HUES6 (cell line): ENCODE data around the gene TULP4.

ENCODE experiments used
- H3K27ac ChIP-seq: 2 replicates; pipeline ENCODE4 v1.7.0; 2013; ENCODE audit warnings: low read depth, mild to moderate bottlenecking, low read length, inconsistent platforms
- H3K27me3 ChIP-seq: 2 replicates; pipeline ENCODE4 v1.6.1; 2013; ENCODE audit warnings: low read length; ENCODE audit not compliant: control insufficient read depth, insufficient read depth
- H3K36me3 ChIP-seq: 2 replicates; pipeline ENCODE4 v1.6.1; 2013; ENCODE audit warnings: low read length; ENCODE audit not compliant: control insufficient read depth, insufficient read depth
- H3K4me1 ChIP-seq: 2 replicates; pipeline ENCODE4 v1.6.1; 2013; ENCODE audit warnings: low read length; ENCODE audit not compliant: control insufficient read depth, insufficient read depth
- H3K4me3 ChIP-seq: 2 replicates; pipeline ENCODE4 v1.5.1; 2013; ENCODE audit warnings: low read depth, low read length
- H3K9ac ChIP-seq: one replicate; pipeline ENCODE4 v1.6.1; 2013; ENCODE audit warnings: mild to moderate bottlenecking, low read length
- H3K9me3 ChIP-seq: 2 replicates; pipeline ENCODE4 v1.6.1; 2013; ENCODE audit warnings: low read depth, low read length; ENCODE audit not compliant: control insufficient read depth, insufficient read depth

TULP4 gene

GRCh38 chr6:158311626-158312025 lies 639 bp upstream of the TULP4 start:
- peaks cover 20% of the 10 kb centered on the region for H3K9me3 ChIP-seq
- no peak overlapping the region for H3K4me3 ChIP-seq
- no peak overlapping the region for H3K9ac ChIP-seq
- peaks cover 52% of the 10 kb centered on the region for H3K36me3 ChIP-seq
- no peaks in the 10 kb centered on the region for H3K4me1 ChIP-seq
- H3K27me3 ChIP-seq: no peaks in the 10 kb centered on the region
- H3K27ac ChIP-seq: no peak overlapping the region

GRCh38 chr6:158312672-158313397 lies 570 bp downstream of the TULP4 start:
- H3K27me3 ChIP-seq: no peaks in the 10 kb centered on the region
- no peak overlapping the region for H3K4me3 ChIP-seq
- H3K27ac ChIP-seq: 0 out of 2 replicates have a peak overlapping the region, but pooled peaks have one; percentile 33
- H3K9me3 ChIP-seq: peaks cover 15% of the 10 kb centered on the region
- no peaks in the 10 kb centered on the region for H3K4me1 ChIP-seq
- no peak overlapping the region for H3K9ac ChIP-seq
- peaks cover 55% of the 10 kb centered on the region for H3K36me3 ChIP-seq

DNA sequence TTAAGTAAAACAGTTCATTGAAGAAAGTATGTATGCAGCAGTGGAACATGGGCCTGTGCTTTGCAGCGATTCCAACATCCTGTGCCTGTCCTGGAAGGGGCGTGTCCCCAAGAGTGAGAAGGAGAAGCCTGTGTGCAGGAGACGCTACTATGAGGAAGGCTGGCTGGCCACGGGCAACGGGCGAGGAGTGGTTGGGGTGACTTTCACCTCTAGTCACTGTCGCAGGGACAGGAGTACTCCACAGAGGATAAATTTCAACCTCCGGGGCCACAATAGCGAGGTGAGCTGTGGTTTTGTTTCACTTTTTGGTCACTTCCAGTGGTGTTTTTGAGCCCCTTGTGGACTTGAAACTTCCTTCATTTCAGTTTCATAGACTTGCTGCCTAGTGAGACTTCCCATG lies 1.7 kb downstream of the TULP4 start:
- peaks cover 15% of the 10 kb centered on the region for H3K9me3 ChIP-seq
- no peaks in the 10 kb centered on the region for H3K27me3 ChIP-seq
- H3K4me1 ChIP-seq: no peaks in the 10 kb centered on the region
- H3K4me3 ChIP-seq: no peak overlapping the region
- H3K27ac ChIP-seq: no peak overlapping the region
- no peak overlapping the region for H3K9ac ChIP-seq
- peaks cover 55% of the 10 kb centered on the region for H3K36me3 ChIP-seq

DNA sequence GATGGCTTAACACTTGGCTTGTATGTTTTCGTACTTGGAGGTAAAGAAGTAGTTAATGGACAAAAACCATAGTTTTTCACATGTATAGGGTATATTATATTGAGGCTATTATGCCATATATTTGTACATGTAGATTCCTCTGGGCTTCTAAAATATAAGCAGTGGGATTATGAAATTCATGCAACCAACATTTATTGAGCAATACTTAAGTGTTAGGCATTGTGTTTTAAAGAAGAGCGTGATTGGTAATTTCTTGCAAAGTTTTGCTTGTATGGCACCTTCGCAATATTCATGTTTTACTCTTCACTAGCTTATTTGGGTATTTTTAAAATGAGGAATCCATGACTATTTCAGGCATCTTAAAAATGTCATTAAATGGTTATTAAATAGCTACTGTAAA lies 2.5 kb downstream of the TULP4 start:
- Histone ChIP-seq H3K9ac (no peak overlapping the region), H3K27me3 (no peaks in the 10 kb centered on the region), H3K4me3 (no peak overlapping the region), H3K36me3 (peaks cover 55% of the 10 kb centered on the region), H3K4me1 (no peaks in the 10 kb centered on the region), H3K9me3 (peaks cover 15% of the 10 kb centered on the region), H3K27ac (no peak overlapping the region)

GRCh38 chr6:158316022-158316421 lies 3.8 kb downstream of the TULP4 start:
- Histone ChIP-seq H3K27ac (no peak overlapping the region), H3K36me3 (peaks cover 47% of the 10 kb centered on the region), H3K9ac (no peak overlapping the region), H3K9me3 (peaks cover 15% of the 10 kb centered on the region), H3K4me1 (no peaks in the 10 kb centered on the region), H3K4me3 (no peak overlapping the region), H3K27me3 (no peaks in the 10 kb centered on the region)

- Histone ChIP-seq H3K27me3 (no peaks in the 10 kb centered on the region), H3K4me3 (no peak overlapping the region), H3K9ac (no peak overlapping the region), H3K27ac (no peak overlapping the region), H3K4me1 (peaks cover 8% of the 10 kb centered on the region), H3K36me3 (no peaks in the 10 kb centered on the region), H3K9me3 (0 out of 2 replicates have a peak, but pooled peaks cover under 1% of the 10 kb centered on the region)
Observed at GRCh38 chr6:158321960-158322359, 9.7 kb downstream of the TULP4 start.

DNA sequence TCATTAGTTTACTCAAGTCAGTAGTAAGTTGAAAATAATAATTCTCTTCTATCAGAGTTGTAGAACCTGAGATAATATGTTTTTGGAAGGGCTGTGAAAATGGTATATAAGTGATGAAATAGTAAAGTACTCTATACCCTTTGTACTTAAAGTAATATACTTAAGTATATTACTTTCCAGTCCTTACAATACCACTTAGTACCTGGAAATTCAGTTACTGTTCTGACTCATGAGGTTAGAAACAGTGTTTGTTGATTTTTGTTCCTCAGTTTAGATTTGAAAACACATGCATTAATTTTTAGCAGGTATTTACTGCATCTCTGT lies 10.1 kb downstream of the TULP4 start:
- no peak overlapping the region for H3K27ac ChIP-seq

DNA sequence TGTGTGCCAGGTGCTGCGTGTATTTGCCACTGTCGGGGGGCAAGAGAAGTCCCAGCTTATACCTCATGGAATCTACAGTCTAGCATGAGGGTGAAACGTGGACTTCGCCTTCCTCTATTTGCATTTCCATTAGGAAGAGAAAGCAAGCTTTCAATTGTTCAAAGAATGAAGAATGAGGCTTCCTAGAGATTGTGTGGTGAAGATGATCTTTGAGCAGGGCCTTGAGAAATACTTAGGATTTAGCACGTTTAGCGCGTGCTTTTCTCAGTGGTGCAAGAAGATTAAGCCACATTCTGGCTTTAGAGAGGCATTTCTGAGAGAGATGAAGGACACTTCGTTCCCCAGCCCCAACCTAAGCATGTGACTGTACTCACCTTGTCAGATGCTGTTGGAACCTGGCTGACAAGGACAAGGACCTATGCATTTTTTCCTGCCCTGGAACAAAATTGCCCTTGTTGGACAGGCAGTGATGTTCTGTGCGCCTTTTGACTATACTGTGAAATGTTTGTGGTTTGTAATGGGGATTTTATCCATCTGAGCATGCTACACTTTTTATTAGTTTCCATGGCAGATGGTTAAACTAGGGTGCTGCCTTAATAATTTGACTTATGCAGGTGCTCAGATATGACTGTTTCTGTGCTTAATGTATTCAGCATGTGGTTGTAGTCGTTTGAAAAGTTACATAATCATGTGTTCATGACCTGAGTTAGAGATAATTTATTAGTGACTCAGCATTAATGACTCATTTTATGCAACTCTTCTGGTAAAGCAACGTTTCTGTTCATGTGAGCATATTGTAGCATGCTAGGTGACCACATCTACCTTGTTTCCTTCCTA lies 10.7 kb downstream of the TULP4 start:
- Histone ChIP-seq H3K27me3 (no peaks in the 10 kb centered on the region), H3K4me1 (peaks cover 8% of the 10 kb centered on the region)

More for the DNA sequence above, 10.1 kb downstream of the TULP4 start:
- Histone ChIP-seq H3K9me3 (no peaks in the 10 kb centered on the region), H3K9ac (no peak overlapping the region), H3K4me1 (peaks cover 8% of the 10 kb centered on the region), H3K4me3 (no peak overlapping the region), H3K36me3 (no peaks in the 10 kb centered on the region), H3K27me3 (no peaks in the 10 kb centered on the region)

GRCh38 chr6:158323561-158323958 lies 11.3 kb downstream of the TULP4 start:
- Histone ChIP-seq H3K9ac (no peak overlapping the region), H3K4me1 (peaks cover 13% of the 10 kb centered on the region), H3K4me3 (no peak overlapping the region), H3K36me3 (no peaks in the 10 kb centered on the region), H3K9me3 (no peaks in the 10 kb centered on the region), H3K27me3 (no peaks in the 10 kb centered on the region), H3K27ac (no peak overlapping the region)

More for the DNA sequence above, 10.7 kb downstream of the TULP4 start:
- Histone ChIP-seq H3K4me3 (no peak overlapping the region), H3K9me3 (no peaks in the 10 kb centered on the region), H3K36me3 (no peaks in the 10 kb centered on the region), H3K27ac (no peak overlapping the region), H3K9ac (no peak overlapping the region)

GRCh38 chr6:158324136-158324535 lies 11.9 kb downstream of the TULP4 start:
- no peak overlapping the region for H3K4me3 ChIP-seq
- no peaks in the 10 kb centered on the region for H3K36me3 ChIP-seq
- H3K9ac ChIP-seq: no peak overlapping the region
- H3K9me3 ChIP-seq: no peaks in the 10 kb centered on the region
- H3K4me1 ChIP-seq: peaks cover 14% of the 10 kb centered on the region
- no peaks in the 10 kb centered on the region for H3K27me3 ChIP-seq
- H3K27ac ChIP-seq: no peak overlapping the region

DNA sequence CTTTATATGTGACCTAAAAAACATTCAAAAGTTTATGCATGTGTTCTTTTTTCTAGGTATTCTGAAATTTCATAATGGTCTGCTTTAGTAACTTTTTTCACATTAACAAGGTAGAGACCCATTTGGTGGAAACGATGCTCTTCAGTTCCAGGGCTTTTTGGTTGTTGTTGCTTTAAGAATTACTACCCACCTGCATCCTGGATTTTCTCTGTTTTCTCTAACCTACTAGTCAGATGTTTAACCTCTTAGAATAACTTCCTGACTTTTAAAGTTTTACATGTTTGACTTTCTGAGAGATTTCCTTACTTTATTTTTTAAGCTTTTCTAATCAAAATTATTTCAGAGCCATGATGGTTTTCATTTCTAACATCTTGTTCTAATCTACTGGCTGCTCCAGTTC lies 14.9 kb downstream of the TULP4 start:
- Histone ChIP-seq H3K9me3 (peaks cover 10% of the 10 kb centered on the region), H3K27me3 (no peaks in the 10 kb centered on the region), H3K4me1 (peaks cover 14% of the 10 kb centered on the region), H3K9ac (no peak overlapping the region), H3K27ac (no peak overlapping the region), H3K36me3 (no peaks in the 10 kb centered on the region), H3K4me3 (no peak overlapping the region)
